Hepatocyte (in vitro differentiated cells): Measurements from ENCODE around the gene TOP3A.

Source experiments
- EZH2 ChIP-seq: fragments of 200-600 bp; sonication (generic); IDR thresholded peaks from 2 replicates; pipeline ENCODE4 v1.6.1; 2016; ENCODE audit warnings: antibody characterized with exemption, mild to moderate bottlenecking, borderline replicate concordance
- EZH2phosphoT487 ChIP-seq: fragments of 200-600 bp; sonication (generic); IDR thresholded peaks from one replicate; pipeline ENCODE4 v1.6.1; 2018; ENCODE audit warnings: antibody characterized with exemption, mild to moderate bottlenecking, low read depth, moderate library complexity; ENCODE audit not compliant: unreplicated experiment, severe bottlenecking
- TF ChIP-seq, protein P1 (sequence below): fragments of 200-600 bp; sonication (generic); IDR thresholded peaks from 2 replicates; pipeline ENCODE4 v1.5.1; 2016; ENCODE audit warnings: antibody characterized with exemption, mild to moderate bottlenecking; ENCODE audit not compliant: poor library complexity

DNA sequence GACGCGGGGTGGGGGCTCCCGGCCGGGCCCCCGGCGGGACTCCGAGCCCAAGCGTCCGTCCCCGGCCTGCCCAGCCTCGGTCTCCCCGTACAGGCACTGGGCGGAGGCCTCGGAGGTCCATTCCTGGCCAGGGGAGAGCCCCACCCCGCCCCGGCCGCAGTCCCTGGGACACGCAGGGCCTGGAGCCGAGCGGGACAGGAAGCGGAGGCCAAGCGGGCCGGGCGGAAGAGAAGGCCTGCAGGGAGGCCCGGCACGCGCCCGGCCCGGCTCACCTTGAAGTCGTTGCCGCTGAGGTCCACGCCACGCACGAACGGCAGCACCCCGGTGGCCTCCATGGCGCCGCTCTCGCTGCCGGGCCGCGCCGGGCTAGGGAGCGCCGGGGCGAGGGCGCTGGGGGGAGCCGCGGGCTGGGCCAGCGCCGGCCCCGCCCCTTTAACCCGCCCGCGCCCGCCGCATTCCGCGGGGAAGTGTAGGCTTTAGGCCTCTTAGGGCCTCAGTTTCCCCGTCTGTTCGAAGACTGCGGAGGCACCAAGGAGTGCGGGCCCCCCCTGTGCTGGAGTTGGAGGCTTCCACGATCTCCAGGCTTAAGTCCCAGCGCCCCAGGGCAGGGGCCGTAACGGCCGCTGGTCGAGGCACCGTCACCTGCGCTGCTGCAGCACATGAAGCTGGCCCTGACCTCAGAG is 56.3 kb downstream of the TOP3A start, which contains the start of gene FLII:
- TF ChIP-seq, protein P1, sequence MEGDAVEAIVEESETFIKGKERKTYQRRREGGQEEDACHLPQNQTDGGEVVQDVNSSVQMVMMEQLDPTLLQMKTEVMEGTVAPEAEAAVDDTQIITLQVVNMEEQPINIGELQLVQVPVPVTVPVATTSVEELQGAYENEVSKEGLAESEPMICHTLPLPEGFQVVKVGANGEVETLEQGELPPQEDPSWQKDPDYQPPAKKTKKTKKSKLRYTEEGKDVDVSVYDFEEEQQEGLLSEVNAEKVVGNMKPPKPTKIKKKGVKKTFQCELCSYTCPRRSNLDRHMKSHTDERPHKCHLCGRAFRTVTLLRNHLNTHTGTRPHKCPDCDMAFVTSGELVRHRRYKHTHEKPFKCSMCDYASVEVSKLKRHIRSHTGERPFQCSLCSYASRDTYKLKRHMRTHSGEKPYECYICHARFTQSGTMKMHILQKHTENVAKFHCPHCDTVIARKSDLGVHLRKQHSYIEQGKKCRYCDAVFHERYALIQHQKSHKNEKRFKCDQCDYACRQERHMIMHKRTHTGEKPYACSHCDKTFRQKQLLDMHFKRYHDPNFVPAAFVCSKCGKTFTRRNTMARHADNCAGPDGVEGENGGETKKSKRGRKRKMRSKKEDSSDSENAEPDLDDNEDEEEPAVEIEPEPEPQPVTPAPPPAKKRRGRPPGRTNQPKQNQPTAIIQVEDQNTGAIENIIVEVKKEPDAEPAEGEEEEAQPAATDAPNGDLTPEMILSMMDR = no peak
- TF ChIP-seq EZH2 = no peak
- TF ChIP-seq EZH2phosphoT487 = no peak
